Colon (tissue), 2 donors: ENCODE data around the gene TAX1BP3.
"Not testable (repeated sequence)": the region's sequence is repeated elsewhere in the genome, so short reads cannot be mapped to it uniquely, and the experiment has no call there.

Source experiments
- FAIRE-seq: peaks from 2 replicates; lab custom pipeline; 2012; peaks lifted over from hg19 to GRCh38; lab: Jason Lieb, UNC
- donor health status: control.
- donor health status: control.

Gene TAX1BP3, protein sequence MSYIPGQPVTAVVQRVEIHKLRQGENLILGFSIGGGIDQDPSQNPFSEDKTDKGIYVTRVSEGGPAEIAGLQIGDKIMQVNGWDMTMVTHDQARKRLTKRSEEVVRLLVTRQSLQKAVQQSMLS

DNA sequence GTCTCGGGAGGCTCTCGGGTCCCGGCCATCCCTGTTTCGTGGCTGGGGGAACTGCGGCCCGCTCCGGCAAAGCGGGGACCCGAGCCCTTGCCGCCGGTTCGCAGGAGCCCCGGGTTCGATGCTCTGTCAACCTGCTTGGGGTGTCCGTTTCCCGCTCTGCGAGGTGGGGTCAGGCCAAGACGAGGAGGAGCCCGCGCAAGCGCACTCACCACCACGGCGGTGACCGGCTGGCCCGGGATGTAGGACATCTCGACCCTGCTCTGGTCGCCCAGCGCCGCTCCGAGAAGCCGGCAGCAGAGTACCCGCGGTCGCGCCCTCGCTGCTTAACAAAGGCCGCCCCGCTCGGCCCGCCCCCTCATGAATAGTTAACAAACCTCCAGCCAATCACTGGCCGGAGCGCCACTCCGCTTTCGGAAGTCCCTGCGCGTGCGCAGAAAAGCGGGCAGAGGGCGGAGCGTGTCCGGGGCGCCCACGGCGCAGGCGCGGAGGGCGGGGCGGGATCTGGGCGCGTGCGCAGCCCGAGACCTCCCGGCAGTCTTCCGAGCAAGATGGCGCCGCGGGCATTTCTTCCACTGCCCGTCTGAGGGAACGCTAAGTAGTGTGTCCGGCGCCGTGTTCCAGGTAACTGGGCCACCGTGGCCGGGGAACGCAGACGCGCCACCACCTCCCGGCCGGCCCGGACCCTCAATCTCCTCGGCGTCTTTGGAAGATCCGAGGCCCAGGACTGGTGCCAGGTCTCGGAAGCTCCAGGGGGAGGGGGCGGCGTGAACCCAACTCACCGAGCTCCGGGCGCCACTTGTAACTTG, at the start of gene TAX1BP3, which contains the start of gene EMC6:
Gene TAX1BP3 (minus strand): TSS at position 300 of the 806 bp plus-strand sequence. CDS start 52 bp downstream, at position 248.
Gene EMC6 (plus strand): TSS at position 534 of the 806 bp plus-strand sequence. CDS start 335 bp downstream, outside the sequence.
- FAIRE-seq: no peak

DNA sequence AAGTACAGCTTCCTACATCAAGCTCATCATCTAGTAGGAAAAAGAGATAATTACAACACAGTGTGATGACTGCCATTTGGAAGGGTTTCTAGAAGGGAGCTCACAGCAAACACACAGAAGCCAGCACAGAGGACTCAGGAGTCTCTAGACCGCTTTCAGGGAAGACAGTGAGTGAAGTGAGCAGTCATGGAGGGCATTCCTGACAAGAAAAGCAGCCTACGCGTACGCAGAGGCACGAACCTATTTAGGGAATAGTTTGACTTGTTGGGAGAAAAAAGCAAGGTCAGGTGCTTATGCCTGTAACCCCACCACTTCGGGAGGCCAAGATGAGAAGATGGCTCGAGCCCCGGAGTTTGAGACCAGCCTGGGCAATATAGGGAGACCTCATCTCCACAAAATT, 46.9 kb upstream of the TAX1BP3 start:
- FAIRE-seq: no peak

DNA sequence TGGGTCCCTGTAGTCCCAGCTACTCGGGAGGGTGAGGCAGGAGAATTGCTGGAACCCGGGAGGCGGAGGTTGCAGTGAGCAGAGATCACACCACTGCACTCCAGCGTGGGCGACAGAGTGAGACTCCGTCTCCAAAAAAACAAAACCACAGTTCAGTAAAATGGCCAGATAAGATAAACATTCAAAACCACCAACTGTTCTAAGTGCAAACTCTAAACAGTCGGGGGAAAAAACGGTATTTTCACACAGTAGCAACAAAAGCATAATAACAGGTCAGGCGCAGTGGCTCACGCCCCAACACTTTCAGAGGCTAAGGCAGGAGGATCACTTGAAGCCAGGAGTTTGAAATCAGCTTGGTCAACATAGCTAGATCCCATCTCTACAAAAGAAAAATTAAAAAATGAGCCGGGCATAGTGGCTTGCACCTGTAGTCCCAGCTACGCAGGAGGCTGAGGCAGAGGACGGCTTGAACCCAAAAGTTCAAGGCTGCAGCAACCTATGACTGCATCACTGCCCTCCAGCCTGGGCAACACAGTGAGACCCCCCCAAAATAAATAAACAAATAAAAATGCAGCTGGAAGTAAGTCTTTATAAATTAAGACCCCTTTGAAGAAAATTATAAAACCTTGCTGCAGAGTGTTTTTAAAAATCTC, 44.6 kb upstream of the TAX1BP3 start:
- no peak for FAIRE-seq

DNA sequence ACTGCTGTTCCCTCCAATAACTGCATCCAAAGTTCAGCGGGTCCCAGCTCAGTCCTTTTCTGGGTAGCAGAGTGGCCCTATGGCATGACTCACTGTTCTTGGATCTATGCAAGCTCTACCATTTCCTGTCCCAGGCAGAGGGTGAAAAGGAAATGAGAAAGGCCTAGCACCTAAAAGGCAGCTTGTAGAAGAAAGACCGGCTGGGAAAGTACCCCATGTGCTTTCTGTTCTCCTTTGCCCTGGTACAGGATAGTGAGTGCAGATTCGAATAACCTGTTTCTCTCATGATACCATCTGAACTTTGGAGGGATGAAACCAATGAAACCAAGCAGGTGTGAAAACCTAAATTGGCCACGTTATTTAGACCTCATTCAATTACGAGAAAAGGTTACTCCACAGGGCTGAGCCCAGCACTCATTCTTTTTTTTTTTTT, 42.6 kb upstream of the TAX1BP3 start:
- no peak for FAIRE-seq

DNA sequence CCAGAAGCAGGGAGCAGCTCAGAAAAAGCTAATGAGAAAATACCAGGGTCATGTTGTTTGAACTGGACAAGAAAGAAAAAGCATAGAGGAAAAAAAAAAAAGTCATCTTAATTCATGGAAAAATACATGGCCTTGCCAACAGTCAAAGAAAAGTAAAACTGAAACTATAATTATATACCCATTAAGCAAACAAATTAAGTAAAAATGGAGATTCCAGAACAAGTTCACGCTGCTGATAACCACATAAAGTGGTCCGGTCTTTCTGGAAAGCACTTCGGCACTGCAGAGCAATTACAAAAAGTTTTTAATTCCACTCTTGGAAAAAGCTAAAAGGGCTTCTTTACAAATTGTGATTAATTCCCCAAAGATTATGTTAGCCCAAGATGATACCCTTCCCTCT, 40.0 kb upstream of the TAX1BP3 start:
- no peak for FAIRE-seq

DNA sequence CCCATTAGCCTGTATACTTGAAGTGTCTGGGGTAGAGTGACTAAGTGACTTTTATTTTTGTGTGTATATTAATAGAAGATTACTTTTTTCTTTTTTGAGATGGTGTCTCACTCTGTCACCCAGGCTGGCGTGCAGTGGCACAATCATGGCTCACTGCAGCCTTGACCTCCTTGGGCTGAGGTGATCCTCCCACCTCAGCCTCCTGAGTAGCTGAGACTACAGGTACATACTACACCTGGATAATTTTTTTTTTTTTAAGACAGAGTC, 37.3 kb upstream of the TAX1BP3 start:
- FAIRE-seq: not testable (repeated sequence)

DNA sequence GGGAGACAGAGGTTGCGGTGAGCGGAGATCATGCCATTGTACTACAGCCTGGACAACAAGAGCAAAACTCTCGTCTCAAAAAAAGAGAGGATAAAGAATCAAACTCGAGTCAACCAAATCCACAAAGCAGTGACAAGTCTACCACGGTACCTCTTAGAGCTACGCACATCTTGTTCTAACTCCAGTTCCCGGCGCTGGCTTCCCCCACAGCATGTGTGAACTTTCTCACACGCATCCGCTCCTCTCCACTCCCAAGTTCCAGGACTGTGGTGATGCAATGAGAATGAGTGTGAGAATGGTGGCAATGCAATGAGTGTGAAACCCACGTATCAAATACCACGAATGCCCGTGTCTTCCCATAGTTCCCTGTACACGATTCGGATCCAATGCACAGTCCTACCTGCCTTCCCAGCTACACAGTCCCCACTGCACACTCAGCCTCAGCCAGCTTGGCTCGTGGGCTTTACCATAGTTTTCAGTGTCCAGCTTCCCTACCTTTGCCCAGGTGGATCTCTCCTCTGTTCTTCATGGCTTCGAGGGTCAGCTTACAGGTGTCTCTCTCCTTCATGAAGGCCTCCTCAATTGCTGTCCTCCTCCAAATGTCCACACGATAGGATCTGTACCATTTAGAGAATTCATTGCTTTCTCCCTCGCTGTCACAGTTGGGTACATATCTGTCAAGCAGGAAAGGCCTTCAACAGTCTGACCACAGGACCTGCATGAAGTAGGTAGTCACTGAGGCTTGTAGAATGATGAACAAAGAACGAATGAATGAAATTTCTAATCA, 36.7 kb upstream of the TAX1BP3 start:
- FAIRE-seq: no peak

DNA sequence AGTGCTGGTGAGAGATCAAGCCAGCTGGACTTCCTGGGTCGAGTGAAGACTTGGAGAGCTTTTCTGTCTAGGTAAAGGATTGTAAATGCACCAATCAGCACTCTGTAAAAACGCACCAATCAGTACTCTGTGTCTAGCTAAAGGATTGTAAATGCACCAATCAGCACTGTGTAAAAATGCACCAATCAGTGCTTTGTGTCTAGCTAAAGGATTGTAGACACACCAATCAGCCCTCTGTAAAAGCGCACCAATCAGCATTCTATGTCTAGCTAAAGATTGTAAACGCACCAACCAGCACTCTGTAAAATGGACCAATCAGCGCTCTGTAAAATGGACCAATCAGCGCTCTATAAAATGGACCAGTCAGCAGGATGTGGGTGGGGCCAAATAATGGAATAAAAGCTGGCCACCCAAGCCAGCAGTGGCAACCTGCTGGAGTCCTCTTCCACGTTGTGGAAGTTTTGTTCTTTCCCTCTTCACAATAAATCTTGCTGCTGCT, 33.7 kb upstream of the TAX1BP3 start:
- FAIRE-seq: not testable (repeated sequence)

DNA sequence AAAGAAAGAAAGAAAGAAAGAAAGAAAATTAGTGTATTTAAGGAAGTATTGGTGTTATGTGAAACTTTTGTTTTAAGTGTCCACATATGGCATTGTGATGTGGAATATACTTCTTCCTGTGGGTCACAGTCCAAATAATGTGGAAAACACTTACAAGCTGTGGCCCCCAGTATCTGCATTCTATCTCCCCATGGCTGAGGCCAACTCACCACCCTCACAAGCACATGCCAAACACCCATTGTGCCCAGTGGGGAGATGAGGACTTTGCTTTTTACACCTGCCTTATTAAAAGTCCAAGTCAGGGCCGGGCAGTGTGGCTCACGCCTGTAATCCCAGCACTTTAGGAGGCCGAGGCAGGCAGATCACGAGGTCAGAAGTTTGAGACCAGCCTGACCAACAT, 31.6 kb upstream of the TAX1BP3 start:
- FAIRE-seq: no peak

DNA sequence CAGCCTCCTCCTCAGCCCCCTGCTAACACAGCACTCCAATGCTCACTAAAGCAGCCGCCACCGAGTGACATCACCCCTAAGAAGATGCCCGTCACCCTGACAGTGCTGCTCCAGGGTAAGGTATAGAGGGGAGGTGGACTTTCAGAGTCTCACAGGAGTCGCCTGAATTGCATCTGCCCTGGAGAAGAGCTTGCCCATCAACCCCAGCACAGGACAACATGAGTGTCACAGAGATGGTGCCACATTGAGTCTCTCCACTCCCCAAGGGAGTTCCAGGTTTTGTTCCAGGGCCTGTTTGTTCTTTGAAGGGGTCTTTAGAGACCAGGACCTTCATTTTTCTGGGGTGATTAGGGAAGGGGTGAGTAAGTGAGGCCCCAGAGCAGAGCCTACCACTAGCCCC, 29.8 kb upstream of the TAX1BP3 start:
- no peak for FAIRE-seq

DNA sequence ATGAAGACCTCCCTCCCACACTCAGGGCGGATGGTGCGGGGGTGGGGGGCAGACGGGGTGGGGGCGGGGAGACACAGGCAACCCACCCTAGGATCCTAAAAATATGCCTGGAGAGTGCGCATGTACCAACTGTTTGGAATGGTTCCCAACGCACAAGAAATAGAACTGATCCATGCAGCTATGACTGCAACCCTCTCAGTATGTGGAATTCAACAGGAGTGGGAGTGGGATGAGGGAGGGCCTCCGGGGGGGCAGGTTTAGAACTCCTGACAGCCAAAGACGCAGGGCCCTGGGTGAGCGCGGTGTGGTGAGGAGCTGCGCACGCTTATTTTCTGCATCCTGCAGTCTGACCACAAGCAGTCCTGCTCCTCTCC, 28.7 kb upstream of the TAX1BP3 start:
- no peak for FAIRE-seq

DNA sequence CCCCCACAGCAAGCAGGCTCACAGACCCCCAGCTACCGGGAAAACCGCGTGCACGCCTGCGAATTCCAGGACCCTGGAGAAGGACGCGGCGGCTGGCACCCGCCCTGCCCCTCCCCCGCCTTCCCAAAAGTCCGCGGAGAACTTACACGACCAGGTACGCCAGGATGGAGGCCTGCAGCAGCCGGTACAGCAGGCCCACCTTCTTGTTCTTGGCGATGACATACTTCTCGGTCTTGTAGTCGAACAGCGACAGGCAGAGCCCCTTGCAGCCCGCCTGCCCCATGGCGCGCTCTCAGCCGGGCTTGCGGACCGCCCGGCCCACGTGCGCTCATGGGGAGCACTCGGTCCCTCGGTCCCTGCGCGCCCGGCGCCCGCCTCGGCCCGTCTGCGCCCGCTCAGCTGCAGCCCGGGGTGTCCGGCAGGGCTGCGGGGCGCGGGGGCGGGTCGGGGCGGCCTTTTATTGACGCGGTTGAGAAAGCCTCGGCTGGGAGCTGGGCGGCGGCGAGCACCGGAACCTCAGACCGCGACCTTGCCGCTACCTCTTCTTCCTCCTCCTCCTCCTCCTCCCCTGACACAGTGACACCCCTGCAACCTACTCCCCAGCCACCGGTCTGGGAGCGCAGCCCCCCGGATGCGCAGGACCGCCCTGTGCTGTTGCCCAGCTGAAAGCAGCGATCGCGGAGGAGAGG, 27.5 kb upstream of the TAX1BP3 start, which contains the start of gene P2RX5:
Gene P2RX5 (minus strand): TSS at position 433 of the 689 bp plus-strand sequence. CDS start 150 bp downstream, at position 283.
- no peak for FAIRE-seq

DNA sequence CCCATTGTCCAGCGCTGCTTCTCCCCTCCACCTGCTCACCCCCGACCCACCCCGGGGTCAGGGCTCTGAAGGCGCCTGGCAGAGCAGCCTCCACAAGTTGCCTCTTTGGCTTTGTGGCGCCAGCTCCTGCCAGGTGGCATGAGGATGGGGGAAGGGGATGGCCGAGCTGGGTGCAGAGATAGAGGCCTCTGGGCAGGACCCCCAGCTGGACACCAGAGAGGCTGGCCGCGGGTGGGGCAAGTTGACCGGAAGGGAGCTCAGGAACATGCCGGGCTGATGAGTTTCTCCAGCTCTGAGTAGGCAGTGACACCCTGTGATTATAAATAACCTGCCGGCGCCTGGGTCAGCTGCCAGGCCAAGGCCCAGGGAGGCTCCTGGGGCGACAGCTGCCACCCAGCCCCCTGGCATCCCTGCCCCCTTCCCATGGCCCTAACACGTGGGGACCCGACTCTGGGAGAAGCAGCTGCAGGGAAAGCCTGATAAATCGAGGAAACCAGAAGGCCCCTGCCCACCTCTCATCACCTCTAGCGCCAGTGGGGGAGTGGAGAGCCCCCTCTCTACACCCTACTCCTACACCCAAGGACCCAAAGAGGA, 26.8 kb upstream of the TAX1BP3 start:
- no peak for FAIRE-seq

DNA sequence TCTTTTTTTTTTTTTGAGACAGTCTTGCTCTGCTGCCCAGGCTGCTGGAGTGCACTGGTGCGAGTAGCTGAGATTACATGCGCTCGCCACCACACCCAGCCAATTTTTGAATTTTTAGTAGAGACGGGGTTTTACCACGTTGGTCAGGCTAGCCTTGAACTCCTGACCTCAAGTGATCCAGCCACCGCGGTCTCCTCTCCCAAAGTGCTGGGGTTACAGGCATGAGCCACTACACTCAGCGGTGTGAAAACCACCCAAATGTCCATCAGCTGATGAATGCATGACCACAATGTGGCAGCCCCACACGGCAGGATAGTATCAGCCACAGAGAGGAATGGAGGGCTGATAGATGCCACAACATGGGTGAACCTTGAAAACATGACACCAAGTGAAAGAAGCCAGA, 25.5 kb upstream of the TAX1BP3 start:
- no peak for FAIRE-seq

DNA sequence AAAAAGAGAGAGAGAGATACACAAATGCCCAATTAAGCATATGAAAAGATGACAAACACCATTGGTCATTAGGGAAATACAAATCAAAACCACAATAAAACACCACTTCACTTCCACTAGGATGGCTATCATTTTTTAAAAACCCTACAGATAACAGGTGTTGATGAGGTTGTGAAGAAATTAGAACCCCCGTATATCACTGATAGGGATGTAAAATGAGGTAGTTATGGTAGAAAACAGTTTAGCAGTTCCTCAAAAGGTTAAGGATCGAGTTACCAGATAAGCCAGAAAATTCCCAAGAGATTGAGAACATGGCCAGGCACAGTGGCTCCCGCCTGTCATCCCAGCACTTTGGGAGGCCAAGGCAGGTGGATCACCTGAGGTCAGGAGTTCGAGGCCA, 24.8 kb upstream of the TAX1BP3 start:
- FAIRE-seq: no peak

DNA sequence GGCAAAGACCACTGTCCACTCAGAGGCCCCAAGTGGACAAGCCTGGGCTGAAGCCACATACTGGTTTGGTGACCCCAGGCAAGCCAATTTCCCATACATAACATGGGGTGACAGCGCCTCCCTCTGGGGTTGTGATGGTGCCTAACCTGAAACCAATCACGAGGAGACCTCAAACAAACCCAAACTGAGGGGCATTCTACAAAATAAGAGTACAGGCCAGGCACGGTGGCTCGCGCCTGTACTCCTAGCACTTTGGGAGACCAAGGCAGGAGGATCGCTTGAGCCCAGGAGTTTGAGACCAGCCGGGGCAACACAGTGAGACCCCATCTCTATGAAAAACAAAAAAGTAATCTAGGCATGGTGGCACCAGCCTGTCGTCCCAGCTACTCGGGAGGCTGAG, 24.0 kb upstream of the TAX1BP3 start:
- no peak for FAIRE-seq

DNA sequence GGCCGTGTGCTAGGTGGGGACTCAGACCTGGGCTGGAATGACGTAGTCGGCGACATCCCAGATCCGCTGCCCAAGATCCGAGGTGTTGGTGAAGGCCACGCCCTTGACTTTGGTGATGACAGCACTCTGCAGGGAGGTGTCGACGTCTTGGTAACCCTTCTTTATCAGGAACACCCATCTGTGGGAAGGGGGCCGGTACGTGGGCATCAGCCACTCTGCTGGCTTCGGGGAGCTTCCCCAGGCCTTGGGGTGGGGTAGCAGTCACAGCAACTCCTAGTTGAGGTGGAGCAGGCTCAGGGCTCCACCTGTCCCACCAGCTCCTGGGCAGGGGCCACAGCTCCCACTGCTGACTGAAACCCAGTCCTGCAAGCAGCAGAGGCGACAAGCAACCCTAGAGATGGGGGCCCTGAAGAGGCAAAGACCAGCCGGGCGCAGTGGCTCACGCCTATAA, 23.3 kb upstream of the TAX1BP3 start:
- no peak for FAIRE-seq

DNA sequence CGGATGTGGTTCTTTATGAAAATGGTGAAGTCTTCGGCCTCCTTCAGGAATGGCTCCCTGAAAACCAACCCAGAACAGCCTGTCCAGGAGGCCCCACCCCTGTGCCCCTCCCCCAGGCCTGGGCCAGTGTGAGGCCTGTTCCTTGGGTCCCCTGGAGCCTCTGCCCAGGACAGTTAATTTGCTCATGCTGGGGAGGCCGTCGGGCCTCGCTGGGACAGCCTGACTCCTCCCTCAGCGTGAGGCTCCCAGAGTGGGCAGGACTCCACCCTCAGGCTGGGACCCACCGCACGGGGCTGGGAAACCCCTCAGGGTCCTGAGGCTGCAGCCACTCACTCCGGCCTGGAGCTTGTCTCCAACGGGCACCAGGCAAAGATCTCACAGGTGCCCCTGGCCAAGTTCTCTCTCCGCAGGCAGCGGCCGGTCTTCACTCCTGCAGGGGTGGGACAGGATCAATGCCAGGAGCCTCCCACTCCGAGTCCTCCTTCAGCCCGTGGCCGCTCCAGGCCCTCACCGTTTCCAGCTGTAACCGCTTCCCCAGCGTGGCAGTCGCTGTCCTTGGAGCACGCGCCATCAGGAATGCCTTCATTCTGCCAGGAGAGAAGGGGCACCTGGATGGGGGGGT, 21.8 kb upstream of the TAX1BP3 start:
- FAIRE-seq: no peak

DNA sequence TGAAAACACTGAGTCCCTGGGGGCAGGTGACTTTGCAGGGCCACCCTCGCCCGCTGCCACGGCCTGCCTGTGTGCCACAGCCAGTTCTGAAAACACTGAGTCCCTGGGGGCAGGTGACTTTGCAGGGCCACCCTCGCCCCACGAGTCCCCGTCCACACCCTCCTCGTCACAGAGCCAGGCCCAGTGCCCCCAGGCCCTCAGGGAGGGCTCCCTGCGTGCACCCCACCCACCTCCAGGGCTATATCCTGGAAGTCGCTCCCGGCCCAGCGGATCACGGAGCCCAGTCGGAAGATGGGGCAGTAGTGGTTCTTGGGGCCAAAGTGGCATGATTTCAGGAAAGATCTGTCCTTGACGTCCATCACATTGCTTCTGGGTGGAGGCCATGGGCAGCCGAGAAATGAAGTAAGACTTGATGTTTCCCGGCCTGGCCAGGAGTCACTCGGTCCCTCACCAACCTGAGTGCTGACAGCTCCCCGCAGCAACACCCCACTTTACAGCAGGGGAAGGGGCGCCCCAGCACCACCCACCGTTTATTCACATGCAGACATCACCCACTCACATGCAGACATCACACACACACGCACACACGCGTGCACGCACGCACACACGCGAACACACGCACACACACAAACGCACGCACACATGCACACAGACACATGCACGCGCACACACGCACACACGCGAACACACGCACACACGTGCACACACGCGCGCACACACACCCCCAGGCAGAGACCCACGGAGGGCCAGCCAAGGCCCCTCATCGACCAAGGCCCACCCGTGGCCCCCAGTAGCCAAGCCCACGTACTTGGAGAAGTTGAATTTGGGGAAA, 21.1 kb upstream of the TAX1BP3 start:
- FAIRE-seq: no peak

DNA sequence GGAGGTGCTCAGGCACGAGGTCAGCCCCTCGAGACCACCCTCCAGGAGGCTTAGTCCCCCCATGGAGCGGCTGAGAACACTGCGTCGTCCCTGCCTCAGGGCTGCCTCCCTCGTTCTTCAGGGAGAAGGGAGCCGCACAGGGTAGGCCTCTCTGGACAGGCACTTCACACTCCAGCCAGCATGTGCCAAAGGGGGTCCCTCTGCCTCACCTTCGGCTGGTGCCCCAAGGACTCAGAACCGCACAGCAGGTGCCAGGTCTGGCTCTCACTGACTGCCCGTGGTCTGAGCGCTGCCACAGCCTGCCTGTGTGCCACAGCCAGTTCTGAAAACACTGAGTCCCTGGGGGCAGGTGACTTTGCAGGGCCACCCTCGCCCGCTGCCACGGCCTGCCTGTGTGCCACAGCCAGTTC, 20.5 kb upstream of the TAX1BP3 start:
- no peak for FAIRE-seq
